Measurements from ENCODE around the gene FAM13A. TPM values are rescaled to one million over a fixed set of nuclear protein-coding genes. Genes with fewer than 3 reads are reported as not detected.

Gene FAM13A
- total RNA-seq, 1 donor from 2014 or later, result 13.2 TPM

- DNase-seq (ENCODE audit: low spot score in 2 of 2), result no peak
- Histone ChIP-seq H3K4me1 (peaks cover 0 to 16% of the 10 kb centered on the region in 2 donors), H3K27me3 (no peaks in the 10 kb centered on the region), H3K27ac (peak overlapping the region in 1 of 2 donors; percentile 38), H3K4me3 (no peak overlapping the region), H3K9me3 (no peaks in the 10 kb centered on the region), H3K36me3 (no peaks in the 10 kb centered on the region)
- no peak for TF ChIP-seq CTCF (IDR thresholded peaks at IDR 0.05)
- intact Hi-C loops (cut with DNase I), result no loop called here
These were observed 252.8 kb downstream of the FAM13A start for GRCh38 chr4:88804234-88804633.

- no peak for TF ChIP-seq CTCF (IDR thresholded peaks at IDR 0.05)
- intact Hi-C loops (cut with DNase I), result no loop called here
- peak in 1 of 2 donors; percentile 72 for DNase-seq (ENCODE audit: low spot score in 2 of 2)
These were observed 253.3 kb downstream of the FAM13A start for GRCh38 chr4:88803600-88804096.

GRCh38 chr4:88802585-88803286, 254.2 kb downstream of the FAM13A start:
- intact Hi-C loops (cut with DNase I), result no loop called here
- H3K27me3 ChIP-seq, result no peaks in the 10 kb centered on the region
- no peak for DNase-seq (ENCODE audit: low spot score in 2 of 2)
- peaks cover 0 to 12% of the 10 kb centered on the region in 2 donors for H3K4me1 ChIP-seq
- no peak for TF ChIP-seq CTCF (IDR thresholded peaks at IDR 0.05)
- peak overlapping the region; percentile 12 to 30 for H3K27ac ChIP-seq
- H3K36me3 ChIP-seq, result no peaks in the 10 kb centered on the region
- H3K9me3 ChIP-seq, result no peaks in the 10 kb centered on the region
- no peak overlapping the region for H3K4me3 ChIP-seq

More at GRCh38 chr4:88803600-88804096, 253.3 kb downstream of the FAM13A start:
- Histone ChIP-seq H3K9me3 (no peaks in the 10 kb centered on the region), H3K4me3 (peak overlapping the region in 1 of 2 donors; percentile 5), H3K27me3 (no peaks in the 10 kb centered on the region), H3K36me3 (no peaks in the 10 kb centered on the region), H3K4me1 (peaks cover 0 to 16% of the 10 kb centered on the region in 2 donors), H3K27ac (peak overlapping the region in 1 of 2 donors; percentile 38)

GRCh38 chr4:88802138-88802537, 254.8 kb downstream of the FAM13A start:
- Histone ChIP-seq H3K9me3 (no peaks in the 10 kb centered on the region), H3K4me3 (no peak overlapping the region), H3K36me3 (no peaks in the 10 kb centered on the region), H3K4me1 (peaks cover 0 to 8% of the 10 kb centered on the region in 2 donors), H3K27ac (peak overlapping the region in 1 of 2 donors; percentile 30), H3K27me3 (no peaks in the 10 kb centered on the region)
- intact Hi-C loops (cut with DNase I), result no loop called here
- TF ChIP-seq CTCF (IDR thresholded peaks at IDR 0.05), result no peak
- DNase-seq (ENCODE audit: low spot score in 2 of 2), result no peak

- no peak for TF ChIP-seq CTCF (IDR thresholded peaks at IDR 0.05)
- intact Hi-C loops (cut with DNase I), result no loop called here
- Histone ChIP-seq H3K27me3 (no peaks in the 10 kb centered on the region), H3K9me3 (no peaks in the 10 kb centered on the region), H3K36me3 (no peaks in the 10 kb centered on the region), H3K27ac (no peak overlapping the region), H3K4me1 (peaks cover 0 to 8% of the 10 kb centered on the region in 2 donors), H3K4me3 (no peak overlapping the region)
- DNase-seq (ENCODE audit: low spot score in 2 of 2), result no peak
These were observed 257.1 kb downstream of the FAM13A start for GRCh38 chr4:88799900-88800299.

All from ascending aorta (tissue), 2 donors.